Kidney epithelial cell (primary cell): ENCODE results near the gene ADAM33. TPM values are rescaled to one million over a fixed set of nuclear protein-coding genes. Genes with fewer than 3 reads are reported as not detected.
A peak's percentile ranks its signal among the peaks of the same experiment; 100 is the strongest.

Source experiments
- DNase-seq: peaks from one replicate; pipeline ENCODE4 v3.0.0-alpha.2; 2010; ENCODE audit warnings: low read depth
- H3K27me3 ChIP-seq: 2 replicates; pipeline ENCODE4 v1.6.0; 2011; ENCODE audit warnings: low read length; ENCODE audit not compliant: control insufficient read depth, insufficient read depth
- H3K36me3 ChIP-seq: 2 replicates; pipeline ENCODE4 v1.5.1; 2011; ENCODE audit warnings: low read length; ENCODE audit not compliant: control insufficient read depth, insufficient read depth
- H3K4me3 ChIP-seq: 2 replicates; pipeline ENCODE4 v1.5.1; 2011; ENCODE audit warnings: low read depth, mild to moderate bottlenecking, control low read depth, low read length
- CTCF ChIP-seq: IDR thresholded peaks from 2 replicates; pipeline ENCODE4 v1.5.1; 2011; ENCODE audit warnings: mild to moderate bottlenecking, moderate library complexity, low read length, control low read depth, inconsistent platforms; ENCODE audit not compliant: insufficient read depth, poor library complexity, severe bottlenecking
- total RNA-seq: library from RNA; depleted of rRNA; stranded (reverse); fragments of >200 nt; gene quantifications from 2 replicates; pipeline ENCODE4 v1.2.3, GENCODE V29; 2015

Gene ADAM33
- total RNA-seq = 0.13 and 0.41 TPM in 2 replicates

GRCh38 chr20:3681931-3682781 is at the start of gene ADAM33:
Gene ADAM33, minus strand, starts transcription at chr20:3682010. Its CDS starts 6 bp downstream, at chr20:3682004.
- Histone ChIP-seq H3K4me3 (peak within 1 kb of the TSS; percentile 24), H3K27me3 (peaks cover 42% of the 10 kb centered on the region), H3K36me3 (no peaks in the 10 kb centered on the region)
- TF ChIP-seq CTCF = no peak
- DNase-seq = no peak

- H3K27me3 ChIP-seq = peaks cover 53% of the 10 kb centered on the region
- H3K36me3 ChIP-seq = no peaks in the 10 kb centered on the region
- TF ChIP-seq CTCF = no peak
- H3K4me3 ChIP-seq = no peak overlapping the region
- no peak for DNase-seq
Observed at GRCh38 chr20:3730803-3731672, 49.2 kb upstream of the ADAM33 start.

- Histone ChIP-seq H3K27me3 (peaks cover 56% of the 10 kb centered on the region), H3K36me3 (no peaks in the 10 kb centered on the region), H3K4me3 (no peak overlapping the region)
- DNase-seq = no peak
- no peak for TF ChIP-seq CTCF
Observed at GRCh38 chr20:3729811-3730540, 48.2 kb upstream of the ADAM33 start.

- Histone ChIP-seq H3K27me3 (peaks cover 56% of the 10 kb centered on the region), H3K4me3 (no peak overlapping the region), H3K36me3 (no peaks in the 10 kb centered on the region)
- no peak for DNase-seq
- TF ChIP-seq CTCF = no peak
Observed at GRCh38 chr20:3729378-3729777, 47.6 kb upstream of the ADAM33 start.

- Histone ChIP-seq H3K27me3 (peaks cover 53% of the 10 kb centered on the region), H3K4me3 (no peak overlapping the region), H3K36me3 (no peaks in the 10 kb centered on the region)
- DNase-seq = no peak
- no peak for TF ChIP-seq CTCF
Observed at GRCh38 chr20:3728876-3729275, 47.1 kb upstream of the ADAM33 start.
